Measurements from ENCODE around the gene CFAP73.

- TF ChIP-seq EZH2 (IDR thresholded peaks at IDR 0.05) (no peak), CTCF (IDR thresholded peaks at IDR 0.05) (no peak), EZH2phosphoT487 (IDR thresholded peaks at IDR 0.05) (peak; percentile 23)
Observed at GRCh38 chr12:113185180-113186032, 35.9 kb downstream of the CFAP73 start, which contains the start of the genes DDX54 and RITA1.
